HepG2 (cell line): ENCODE results near the gene ARHGAP19. TPM values are rescaled to one million over a fixed set of nuclear protein-coding genes. Genes with fewer than 3 reads are reported as not detected.

Experiments
- BRCA1 ChIP-seq: sonication (generic); formaldehyde crosslinking; IDR thresholded peaks from 2 replicates; pipeline ENCODE4 v1.4.0; 2020; ENCODE audit warnings: missing genetic modification reagents
- BRD4 ChIP-seq: sonication (generic); formaldehyde crosslinking; IDR thresholded peaks from 2 replicates; pipeline ENCODE4 v1.4.0; 2020; ENCODE audit warnings: missing genetic modification reagents
- CCDC6 ChIP-seq: sonication (generic); formaldehyde crosslinking; IDR thresholded peaks from 2 replicates; pipeline ENCODE4 v1.8.1; 2022; ENCODE audit warnings: mild to moderate bottlenecking, missing genetic modification reagents, moderate library complexity
- DMAP1 ChIP-seq: IDR thresholded peaks from 2 replicates; pipeline ENCODE4 v1.6.1; 2016
- GPN1 ChIP-seq: sonication (generic); formaldehyde crosslinking; IDR thresholded peaks from 2 replicates; pipeline ENCODE4 v1.5.1; 2020; ENCODE audit warnings: missing genetic modification reagents, borderline replicate concordance
- HNRNPH1 ChIP-seq: fragments of 200-400 bp; formaldehyde crosslinking; optimal IDR thresholded peaks from 2 replicates; pipeline ENCODE3; 2017; ENCODE audit warnings: mild to moderate bottlenecking, low read depth, low read length
- IRX3 ChIP-seq: sonication (generic); formaldehyde crosslinking; IDR thresholded peaks from 2 replicates; pipeline ENCODE4 v1.8.1; 2023; ENCODE audit warnings: mild to moderate bottlenecking, low read depth, missing genetic modification reagents, borderline replicate concordance
- MZF1 ChIP-seq: sonication (generic); formaldehyde crosslinking; IDR thresholded peaks from 2 replicates; pipeline ENCODE4 v1.8.1; 2023; ENCODE audit warnings: mild to moderate bottlenecking, missing genetic modification reagents, borderline replicate concordance
- NFIC ChIP-seq: IDR thresholded peaks from 2 replicates; pipeline ENCODE4 v1.6.1; 2012; ENCODE audit warnings: mild to moderate bottlenecking, low read length, inconsistent platforms
- PAWR ChIP-seq: sonication (generic); formaldehyde crosslinking; IDR thresholded peaks from 2 replicates; pipeline ENCODE4 v1.4.0; 2020; ENCODE audit warnings: missing genetic modification reagents, mild to moderate bottlenecking, borderline replicate concordance
- RAD21 ChIP-seq: fragments of 450-650 bp; formaldehyde crosslinking; IDR thresholded peaks from 2 replicates; pipeline ENCODE4 v1.5.0; 2020; ENCODE audit warnings: mild to moderate bottlenecking
- SKI ChIP-seq: fragments of 450-650 bp; IDR thresholded peaks from one replicate; pipeline ENCODE4 v1.6.1; 2018; ENCODE audit warnings: mild to moderate bottlenecking; ENCODE audit not compliant: partially characterized antibody
- SSRP1 ChIP-seq: IDR thresholded peaks from 2 replicates; pipeline ENCODE4 v1.6.1; 2016; ENCODE audit warnings: control low read depth
- TGIF2 ChIP-seq: IDR thresholded peaks from 2 replicates; pipeline ENCODE4 v1.6.1; 2016; ENCODE audit warnings: control low read depth, missing compliant biosample characterization
- ZFP90 ChIP-seq: sonication (generic); formaldehyde crosslinking; IDR thresholded peaks from 2 replicates; pipeline ENCODE4 v1.8.0; 2022; ENCODE audit warnings: missing genetic modification reagents, mild to moderate bottlenecking, inconsistent platforms, borderline replicate concordance
- ZNF17 ChIP-seq: sonication (generic); formaldehyde crosslinking; IDR thresholded peaks from 2 replicates; pipeline ENCODE4 v1.5.0; 2020; ENCODE audit warnings: mild to moderate bottlenecking, missing genetic modification reagents
- ZNF235 ChIP-seq: sonication (generic); formaldehyde crosslinking; IDR thresholded peaks from 2 replicates; pipeline ENCODE4 v1.8.1; 2023; ENCODE audit warnings: mild to moderate bottlenecking, missing genetic modification reagents, borderline replicate concordance
- ZNF432 ChIP-seq: sonication (generic); formaldehyde crosslinking; IDR thresholded peaks from 2 replicates; pipeline ENCODE4 v1.5.0; 2020; ENCODE audit warnings: missing genetic modification reagents, mild to moderate bottlenecking, borderline replicate concordance
- ZNF562 ChIP-seq: sonication (generic); formaldehyde crosslinking; IDR thresholded peaks from 2 replicates; pipeline ENCODE4 v1.8.0; 2022; ENCODE audit warnings: missing genetic modification reagents, borderline replicate concordance
- ZNF569 ChIP-seq: sonication (generic); formaldehyde crosslinking; IDR thresholded peaks from 2 replicates; pipeline ENCODE4 v1.5.0; 2020; ENCODE audit warnings: mild to moderate bottlenecking, missing genetic modification reagents, moderate library complexity, borderline replicate concordance
- ZNF788 ChIP-seq: sonication (generic); formaldehyde crosslinking; IDR thresholded peaks from 2 replicates; pipeline ENCODE4 v1.5.0; 2020; ENCODE audit warnings: mild to moderate bottlenecking, missing genetic modification reagents, borderline replicate concordance
- polyA plus RNA-seq, 8 experiments: library from polyadenylated mRNA; depleted of rRNA in 3 of 8; stranded (reverse) in 7 of 8; unstranded in 1 of 8; fragments of >200 nt; fragmentation: Illumina TruSeq in 4 of 8; extraction: Trizol in 4 of 8; gene quantifications; 2 replicates each; pipeline versions ENCODE4 v1.2.1 to v1.2.3, GENCODE V29; 2011 to 2016; ENCODE audit warnings: low read depth in 4 of 8, missing spikeins in 1 of 8, mixed read lengths in 1 of 8; ENCODE audit not compliant: insufficient read depth in 1 of 8
- total RNA-seq, 5 experiments: library from RNA; depleted of rRNA; stranded (reverse); fragments of >200 nt; fragmentation: Illumina TruSeq; extraction: Trizol; gene quantifications; 2 replicates each; pipeline ENCODE4 v1.2.3, GENCODE V29; 2016; ENCODE audit warnings: low read depth in 1 of 5
- TF ChIP-seq, protein P1 (sequence below): conservative IDR thresholded peaks from 2 replicates; pipeline ENCODE4 v1.6.1; 2018; ENCODE audit warnings: missing genetic modification reagents
- TF ChIP-seq, protein P2 (sequence below): sonication (generic); formaldehyde crosslinking; IDR thresholded peaks from 2 replicates; pipeline ENCODE4 v1.9.0; 2022; ENCODE audit warnings: low read depth, missing genetic modification reagents
- TF ChIP-seq, protein P3 (sequence below): IDR thresholded peaks from 2 replicates; pipeline ENCODE4 v1.6.1; 2018; ENCODE audit warnings: missing genetic modification reagents
- TF ChIP-seq, protein P4 (sequence below): sonication (generic); formaldehyde crosslinking; IDR thresholded peaks from 2 replicates; pipeline ENCODE4 v1.4.0; 2020; ENCODE audit warnings: missing genetic modification reagents, borderline replicate concordance

ARHGAP19 gene
- total and polyA plus RNA-seq, 2 of the 13 experiments (the other 11 are each of a cell fraction or from before 2014, with no cell fraction given): 7.6 to 10.0 TPM

DNA sequence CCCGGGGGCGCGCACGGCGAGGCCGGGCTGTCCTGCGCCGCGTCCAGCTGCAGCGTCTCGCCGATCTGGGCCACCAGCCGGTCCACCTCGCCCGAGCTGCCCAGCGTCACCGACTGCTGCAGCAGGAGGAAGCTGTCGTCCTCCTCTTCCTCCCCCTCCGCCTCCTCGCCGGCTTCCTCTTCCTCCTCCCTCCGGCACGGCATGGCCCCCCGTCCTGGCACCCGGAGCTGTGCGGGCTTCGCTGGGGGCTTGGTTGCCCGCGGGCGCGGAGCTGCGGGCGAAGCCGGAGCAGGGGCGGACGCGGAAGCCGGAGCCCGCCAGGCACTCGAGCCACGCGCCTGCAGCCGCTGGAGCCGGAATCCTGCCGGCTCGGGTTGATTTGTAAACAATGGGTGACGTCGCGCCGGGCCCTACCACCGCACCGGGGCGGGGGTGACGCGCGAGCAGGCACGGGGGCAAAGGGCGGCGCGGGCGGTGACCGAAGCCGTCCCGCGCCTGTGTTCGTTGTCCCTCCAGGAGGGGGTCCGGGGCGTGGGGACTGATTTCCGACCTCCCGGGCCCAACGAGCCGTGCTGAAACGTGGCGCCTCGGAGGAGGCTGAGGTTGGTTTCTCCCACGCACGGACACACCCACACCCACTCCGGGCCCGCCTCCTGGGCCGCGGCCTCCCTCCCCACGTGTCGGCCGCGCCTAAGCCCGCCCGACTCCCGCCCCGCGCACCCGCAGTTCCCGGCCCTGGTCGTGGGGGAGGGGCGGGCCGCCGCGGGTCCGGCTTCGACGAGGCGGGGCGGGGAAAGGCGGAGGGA, 42.1 kb upstream of the ARHGAP19 start, which contains the start of gene FRAT2 (continued):
- TF ChIP-seq ZNF788 (CRISPR knock-in tag) (peak; percentile 35; the same call in 1 of the 2 replicates), PAWR (CRISPR knock-in tag) (no peak), RAD21 (CRISPR knock-in tag) (peak; percentile 66), IRX3 (CRISPR knock-in tag) (peak; percentile 63; the same call in 1 of the 2 replicates), DMAP1 (CRISPR knock-in tag) (peak; percentile 61; the same call in 1 of the 2 replicates), ZNF17 (CRISPR knock-in tag) (no peak), TGIF2 (CRISPR knock-in tag) (no peak; the same call in 1 of the 2 replicates), ZNF432 (CRISPR knock-in tag) (no peak), CCDC6 (peak; percentile 35; the same call in 1 of the 2 replicates), ZNF569 (CRISPR knock-in tag) (0 out of 2 replicates have a peak, but pooled peaks have one; percentile 74), BRCA1 (CRISPR knock-in tag) (no peak), BRD4 (CRISPR knock-in tag) (no peak; the same call in 1 of the 2 replicates), MZF1 (no peak), ZNF235 (CRISPR knock-in tag) (0 out of 2 replicates have a peak, but pooled peaks have one; percentile 61), ZFP90 (peak; percentile 50; the same call in 1 of the 2 replicates), HNRNPH1 (no peak), SSRP1 (no peak), NFIC (no peak), ZNF562 (CRISPR knock-in tag) (no peak), SKI (peak; percentile 61), GPN1 (CRISPR knock-in tag) (no peak)
- TF ChIP-seq, protein P1, sequence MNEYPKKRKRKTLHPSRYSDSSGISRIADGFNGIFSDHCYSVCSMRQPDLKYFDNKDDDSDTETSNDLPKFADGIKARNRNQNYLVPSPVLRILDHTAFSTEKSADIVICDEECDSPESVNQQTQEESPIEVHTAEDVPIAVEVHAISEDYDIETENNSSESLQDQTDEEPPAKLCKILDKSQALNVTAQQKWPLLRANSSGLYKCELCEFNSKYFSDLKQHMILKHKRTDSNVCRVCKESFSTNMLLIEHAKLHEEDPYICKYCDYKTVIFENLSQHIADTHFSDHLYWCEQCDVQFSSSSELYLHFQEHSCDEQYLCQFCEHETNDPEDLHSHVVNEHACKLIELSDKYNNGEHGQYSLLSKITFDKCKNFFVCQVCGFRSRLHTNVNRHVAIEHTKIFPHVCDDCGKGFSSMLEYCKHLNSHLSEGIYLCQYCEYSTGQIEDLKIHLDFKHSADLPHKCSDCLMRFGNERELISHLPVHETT (CRISPR knock-in tag): peak; percentile 78; the same call in 1 of the 2 replicates
- TF ChIP-seq, protein P2, sequence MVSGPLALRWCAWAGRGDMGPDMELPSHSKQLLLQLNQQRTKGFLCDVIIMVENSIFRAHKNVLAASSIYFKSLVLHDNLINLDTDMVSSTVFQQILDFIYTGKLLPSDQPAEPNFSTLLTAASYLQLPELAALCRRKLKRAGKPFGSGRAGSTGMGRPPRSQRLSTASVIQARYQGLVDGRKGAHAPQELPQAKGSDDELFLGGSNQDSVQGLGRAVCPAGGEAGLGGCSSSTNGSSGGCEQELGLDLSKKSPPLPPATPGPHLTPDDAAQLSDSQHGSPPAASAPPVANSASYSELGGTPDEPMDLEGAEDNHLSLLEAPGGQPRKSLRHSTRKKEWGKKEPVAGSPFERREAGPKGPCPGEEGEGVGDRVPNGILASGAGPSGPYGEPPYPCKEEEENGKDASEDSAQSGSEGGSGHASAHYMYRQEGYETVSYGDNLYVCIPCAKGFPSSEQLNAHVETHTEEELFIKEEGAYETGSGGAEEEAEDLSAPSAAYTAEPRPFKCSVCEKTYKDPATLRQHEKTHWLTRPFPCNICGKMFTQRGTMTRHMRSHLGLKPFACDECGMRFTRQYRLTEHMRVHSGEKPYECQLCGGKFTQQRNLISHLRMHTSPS (CRISPR knock-in tag): no peak
- TF ChIP-seq, protein P3, sequence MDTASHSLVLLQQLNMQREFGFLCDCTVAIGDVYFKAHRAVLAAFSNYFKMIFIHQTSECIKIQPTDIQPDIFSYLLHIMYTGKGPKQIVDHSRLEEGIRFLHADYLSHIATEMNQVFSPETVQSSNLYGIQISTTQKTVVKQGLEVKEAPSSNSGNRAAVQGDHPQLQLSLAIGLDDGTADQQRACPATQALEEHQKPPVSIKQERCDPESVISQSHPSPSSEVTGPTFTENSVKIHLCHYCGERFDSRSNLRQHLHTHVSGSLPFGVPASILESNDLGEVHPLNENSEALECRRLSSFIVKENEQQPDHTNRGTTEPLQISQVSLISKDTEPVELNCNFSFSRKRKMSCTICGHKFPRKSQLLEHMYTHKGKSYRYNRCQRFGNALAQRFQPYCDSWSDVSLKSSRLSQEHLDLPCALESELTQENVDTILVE (CRISPR knock-in tag): peak; percentile 63; the same call in 1 of the 2 replicates
- TF ChIP-seq, protein P4, sequence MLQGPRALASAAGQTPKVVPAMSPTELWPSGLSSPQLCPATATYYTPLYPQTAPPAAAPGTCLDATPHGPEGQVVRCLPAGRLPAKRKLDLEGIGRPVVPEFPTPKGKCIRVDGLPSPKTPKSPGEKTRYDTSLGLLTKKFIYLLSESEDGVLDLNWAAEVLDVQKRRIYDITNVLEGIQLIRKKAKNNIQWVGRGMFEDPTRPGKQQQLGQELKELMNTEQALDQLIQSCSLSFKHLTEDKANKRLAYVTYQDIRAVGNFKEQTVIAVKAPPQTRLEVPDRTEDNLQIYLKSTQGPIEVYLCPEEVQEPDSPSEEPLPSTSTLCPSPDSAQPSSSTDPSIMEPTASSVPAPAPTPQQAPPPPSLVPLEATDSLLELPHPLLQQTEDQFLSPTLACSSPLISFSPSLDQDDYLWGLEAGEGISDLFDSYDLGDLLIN (CRISPR knock-in tag): no peak
